OCI-M2 (cell line): ENCODE data around the gene AKAP13.
"Not testable (repeated sequence)": the region's sequence is repeated elsewhere in the genome, so short reads cannot be mapped to it uniquely, and the experiment has no call there.

ENCODE experiments used
- DNase-seq: peaks from one replicate; lab custom pipeline; 2025; ENCODE audit not compliant: unreplicated experiment; lab: John Stamatoyannopoulos, UW

AKAP13 gene

GRCh38 chr15:85349062-85349461, 31.3 kb upstream of the AKAP13 start:
- not testable (repeated sequence) for DNase-seq

- DNase-seq: no peak
Observed at GRCh38 chr15:85350395-85350794, 30.0 kb upstream of the AKAP13 start.

GRCh38 chr15:85351501-85351900, 28.9 kb upstream of the AKAP13 start:
- not testable (repeated sequence) for DNase-seq

GRCh38 chr15:85351965-85352364, 28.4 kb upstream of the AKAP13 start:
- no peak for DNase-seq

GRCh38 chr15:85353516-85353915, 26.9 kb upstream of the AKAP13 start:
- DNase-seq: no peak

- no peak for DNase-seq
Observed at GRCh38 chr15:85354461-85354860, 25.9 kb upstream of the AKAP13 start.

- DNase-seq: no peak
Observed at GRCh38 chr15:85354948-85355347, 25.5 kb upstream of the AKAP13 start.

GRCh38 chr15:85356276-85356675, 24.1 kb upstream of the AKAP13 start:
- DNase-seq: no peak

GRCh38 chr15:85361323-85361722, 19.1 kb upstream of the AKAP13 start:
- no peak for DNase-seq

GRCh38 chr15:85362436-85363081, 17.8 kb upstream of the AKAP13 start:
- DNase-seq: no peak

- DNase-seq: no peak
Observed at GRCh38 chr15:85365980-85366379, 14.4 kb upstream of the AKAP13 start.

GRCh38 chr15:85367741-85368140, 12.7 kb upstream of the AKAP13 start:
- DNase-seq: no peak

- DNase-seq: no peak
Observed at GRCh38 chr15:85374831-85375230, 5.6 kb upstream of the AKAP13 start.

GRCh38 chr15:85377269-85377668, 3.1 kb upstream of the AKAP13 start:
- DNase-seq: no peak

- no peak for DNase-seq
Observed at GRCh38 chr15:85377986-85378385, 2.4 kb upstream of the AKAP13 start.

GRCh38 chr15:85379403-85380131, 836 bp upstream of the AKAP13 start:
- DNase-seq: no peak

- no peak for DNase-seq
Observed at GRCh38 chr15:85380812-85381642, 624 bp downstream of the AKAP13 start.

GRCh38 chr15:85381850-85382751, 1.7 kb downstream of the AKAP13 start:
- DNase-seq: no peak

- no peak for DNase-seq
Observed at GRCh38 chr15:85382942-85383341, 2.5 kb downstream of the AKAP13 start.

- DNase-seq: no peak
Observed at GRCh38 chr15:85383470-85384148, 3.2 kb downstream of the AKAP13 start.
